ENCODE results near the gene ACOT11. TPM values are rescaled to one million over a fixed set of nuclear protein-coding genes. Genes with fewer than 3 reads are reported as not detected.

Gene ACOT11
- total and polyA plus RNA-seq, 9 of the 15 experiments (the other 6 are each of a cell fraction or from before 2014, with no cell fraction given) = 0.04 to 1.2 (median 0.64) TPM; not detected in 2

- TF ChIP-seq E4F1 (CRISPR knock-in tag; IDR thresholded peaks at IDR 0.05; ENCODE audit: borderline replicate concordance) = no peak
- TF ChIP-seq ZNF217 (CRISPR knock-in tag; IDR thresholded peaks at IDR 0.05) = no peak
- TF ChIP-seq ZNF318 (IDR thresholded peaks at IDR 0.05; ENCODE audit: borderline replicate concordance in 1 of 2, low read depth in 1 of 2) = no peak
- no peak for TF ChIP-seq ZNF449 (CRISPR knock-in tag; IDR thresholded peaks at IDR 0.05)
- TF ChIP-seq SMARCA4 (IDR thresholded peaks at IDR 0.05) = no peak
- no peak for TF ChIP-seq NR4A1 (CRISPR knock-in tag; IDR thresholded peaks at IDR 0.05)
- no peak for TF ChIP-seq NR4A1 (tag; IDR thresholded peaks at IDR 0.05)
- no peak for TF ChIP-seq FOSL1 (tag; conservative IDR thresholded peaks at IDR 0.05)
- TF ChIP-seq TRIM25 (IDR thresholded peaks at IDR 0.05; ENCODE audit: borderline replicate concordance) = no peak
- TF ChIP-seq ATF4 (CRISPR knock-in tag; IDR thresholded peaks at IDR 0.05) = no peak
Measured at GRCh38 chr1:54549181-54549924, 1.3 kb downstream of the ACOT11 start (continued).
